Osteoblast (primary cell): ENCODE results near the gene AATK. TPM values are rescaled to one million over a fixed set of nuclear protein-coding genes. Genes with fewer than 3 reads are reported as not detected.

ENCODE experiments used
- DNase-seq: peaks from one replicate; pipeline ENCODE4 v3.0.0; 2011; ENCODE audit warnings: low spot score, mixed read lengths; ENCODE audit not compliant: insufficient read length; ENCODE audit errors: missing footprints
- H2AFZ ChIP-seq: 2 replicates; pipeline ENCODE4 v1.6.0; 2011; ENCODE audit warnings: mild to moderate bottlenecking, low read length
- H3K27ac ChIP-seq: 2 replicates; pipeline ENCODE4 v1.5.1; 2011; ENCODE audit warnings: mild to moderate bottlenecking, low read depth, low read length, moderate library complexity
- H3K27me3 ChIP-seq: 2 replicates; pipeline ENCODE4 v1.6.0; 2012; ENCODE audit warnings: mild to moderate bottlenecking, control low read depth, inconsistent platforms, low read length, moderate library complexity; ENCODE audit not compliant: insufficient read depth
- H3K36me3 ChIP-seq: 2 replicates; pipeline ENCODE4 v1.5.1; 2011; ENCODE audit warnings: mild to moderate bottlenecking, low read length, control low read depth, moderate library complexity; ENCODE audit not compliant: insufficient read depth
- H3K4me1 ChIP-seq: 2 replicates; pipeline ENCODE4 v1.5.1; 2011; ENCODE audit warnings: mild to moderate bottlenecking, low read length, control low read depth, moderate library complexity; ENCODE audit not compliant: insufficient read depth
- H3K4me2 ChIP-seq: 2 replicates; pipeline ENCODE4 v1.6.0; 2011; ENCODE audit warnings: mild to moderate bottlenecking, low read length; ENCODE audit not compliant: insufficient read depth
- H3K4me3 ChIP-seq: fragments of 200-600 bp; sonication (generic); 3 replicates; pipeline ENCODE4 v1.5.1; 2012; ENCODE audit warnings: mild to moderate bottlenecking, low read length, inconsistent platforms; ENCODE audit not compliant: insufficient read depth
- H3K79me2 ChIP-seq: 2 replicates; pipeline ENCODE4 v1.6.0; 2012; ENCODE audit warnings: mild to moderate bottlenecking, low read length, control low read depth, inconsistent platforms; ENCODE audit not compliant: insufficient read depth
- H3K9me3 ChIP-seq: 2 replicates; pipeline ENCODE4 v1.5.1; 2011; ENCODE audit warnings: low read depth, low read length, control low read depth
- H4K20me1 ChIP-seq: 2 replicates; pipeline ENCODE4 v1.6.0; 2012; ENCODE audit warnings: mild to moderate bottlenecking, low read length, control low read depth; ENCODE audit not compliant: insufficient read depth
- total RNA-seq: library from RNA; depleted of rRNA; stranded (reverse); fragments of >200 nt; gene quantifications from 2 replicates; pipeline ENCODE4 v1.2.3, GENCODE V29; 2012
- TF ChIP-seq, protein P1 (sequence below): IDR thresholded peaks from 2 replicates; pipeline ENCODE4 v1.5.1; 2011; ENCODE audit warnings: mild to moderate bottlenecking, low read depth, low read length, moderate library complexity; ENCODE audit errors: extremely low read depth

The AATK gene
- total RNA-seq, 1 donor = under 0.01 TPM

DNA sequence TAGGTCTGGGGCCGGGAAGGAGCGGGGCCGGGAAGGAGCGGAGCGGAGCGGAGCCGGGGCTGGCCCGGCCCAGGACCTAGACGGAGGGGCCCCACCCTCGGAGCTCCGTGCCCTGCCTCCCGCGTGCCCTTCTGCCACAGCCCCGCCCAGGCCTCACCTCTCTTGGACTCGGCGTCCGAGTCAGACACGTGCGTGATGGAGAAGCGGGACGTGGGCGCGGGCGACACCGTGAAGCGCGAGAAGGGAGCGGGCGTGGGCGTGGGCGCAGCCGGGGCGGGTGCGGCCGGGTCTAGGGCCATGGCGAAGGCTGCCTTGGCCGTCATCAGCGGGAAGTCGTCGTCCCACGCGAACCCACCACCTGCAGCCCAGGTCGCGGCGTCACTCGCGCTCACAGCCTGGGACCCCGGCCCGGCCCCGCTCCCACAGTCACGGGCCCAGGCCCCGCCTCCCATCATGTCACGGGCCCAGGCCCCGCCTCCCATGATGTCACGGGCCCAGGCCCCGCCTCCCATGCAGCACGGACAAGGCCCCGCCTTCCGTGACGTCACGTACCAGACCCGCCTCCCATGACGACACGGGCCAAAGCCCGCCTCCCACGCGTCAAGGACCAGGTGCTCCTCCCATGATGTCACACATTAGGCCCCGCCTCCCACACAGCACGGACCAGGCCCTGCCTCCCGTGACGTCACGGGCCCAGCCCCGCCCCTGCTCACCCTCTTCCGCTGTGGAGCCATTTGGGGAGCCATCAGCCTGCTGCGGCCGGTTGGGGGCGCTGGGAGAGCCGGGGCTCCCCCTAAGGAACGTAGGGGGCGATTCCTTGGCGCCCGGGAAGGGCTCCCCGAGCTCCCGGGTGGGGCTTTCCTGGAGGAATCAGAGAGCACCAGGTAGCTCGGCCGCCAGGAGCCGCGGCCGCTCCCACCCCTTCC is 46.5 kb downstream of the AATK start:
- H4K20me1 ChIP-seq = peaks cover 3% of the 10 kb centered on the region
- peak overlapping the region; percentile 66 for H3K4me3 ChIP-seq
- peak overlapping the region; percentile 41 for H2AFZ ChIP-seq
- H3K27ac ChIP-seq = no peak overlapping the region
- H3K36me3 ChIP-seq = no peaks in the 10 kb centered on the region
- H3K9me3 ChIP-seq = no peaks in the 10 kb centered on the region
- TF ChIP-seq, protein P1, sequence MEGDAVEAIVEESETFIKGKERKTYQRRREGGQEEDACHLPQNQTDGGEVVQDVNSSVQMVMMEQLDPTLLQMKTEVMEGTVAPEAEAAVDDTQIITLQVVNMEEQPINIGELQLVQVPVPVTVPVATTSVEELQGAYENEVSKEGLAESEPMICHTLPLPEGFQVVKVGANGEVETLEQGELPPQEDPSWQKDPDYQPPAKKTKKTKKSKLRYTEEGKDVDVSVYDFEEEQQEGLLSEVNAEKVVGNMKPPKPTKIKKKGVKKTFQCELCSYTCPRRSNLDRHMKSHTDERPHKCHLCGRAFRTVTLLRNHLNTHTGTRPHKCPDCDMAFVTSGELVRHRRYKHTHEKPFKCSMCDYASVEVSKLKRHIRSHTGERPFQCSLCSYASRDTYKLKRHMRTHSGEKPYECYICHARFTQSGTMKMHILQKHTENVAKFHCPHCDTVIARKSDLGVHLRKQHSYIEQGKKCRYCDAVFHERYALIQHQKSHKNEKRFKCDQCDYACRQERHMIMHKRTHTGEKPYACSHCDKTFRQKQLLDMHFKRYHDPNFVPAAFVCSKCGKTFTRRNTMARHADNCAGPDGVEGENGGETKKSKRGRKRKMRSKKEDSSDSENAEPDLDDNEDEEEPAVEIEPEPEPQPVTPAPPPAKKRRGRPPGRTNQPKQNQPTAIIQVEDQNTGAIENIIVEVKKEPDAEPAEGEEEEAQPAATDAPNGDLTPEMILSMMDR = no peak
- H3K27me3 ChIP-seq = peaks cover 7% of the 10 kb centered on the region
- H3K79me2 ChIP-seq = no peaks in the 10 kb centered on the region
- H3K4me2 ChIP-seq = peak overlapping the region; percentile 76
- DNase-seq = peak; percentile 100
- no peaks in the 10 kb centered on the region for H3K4me1 ChIP-seq

DNA sequence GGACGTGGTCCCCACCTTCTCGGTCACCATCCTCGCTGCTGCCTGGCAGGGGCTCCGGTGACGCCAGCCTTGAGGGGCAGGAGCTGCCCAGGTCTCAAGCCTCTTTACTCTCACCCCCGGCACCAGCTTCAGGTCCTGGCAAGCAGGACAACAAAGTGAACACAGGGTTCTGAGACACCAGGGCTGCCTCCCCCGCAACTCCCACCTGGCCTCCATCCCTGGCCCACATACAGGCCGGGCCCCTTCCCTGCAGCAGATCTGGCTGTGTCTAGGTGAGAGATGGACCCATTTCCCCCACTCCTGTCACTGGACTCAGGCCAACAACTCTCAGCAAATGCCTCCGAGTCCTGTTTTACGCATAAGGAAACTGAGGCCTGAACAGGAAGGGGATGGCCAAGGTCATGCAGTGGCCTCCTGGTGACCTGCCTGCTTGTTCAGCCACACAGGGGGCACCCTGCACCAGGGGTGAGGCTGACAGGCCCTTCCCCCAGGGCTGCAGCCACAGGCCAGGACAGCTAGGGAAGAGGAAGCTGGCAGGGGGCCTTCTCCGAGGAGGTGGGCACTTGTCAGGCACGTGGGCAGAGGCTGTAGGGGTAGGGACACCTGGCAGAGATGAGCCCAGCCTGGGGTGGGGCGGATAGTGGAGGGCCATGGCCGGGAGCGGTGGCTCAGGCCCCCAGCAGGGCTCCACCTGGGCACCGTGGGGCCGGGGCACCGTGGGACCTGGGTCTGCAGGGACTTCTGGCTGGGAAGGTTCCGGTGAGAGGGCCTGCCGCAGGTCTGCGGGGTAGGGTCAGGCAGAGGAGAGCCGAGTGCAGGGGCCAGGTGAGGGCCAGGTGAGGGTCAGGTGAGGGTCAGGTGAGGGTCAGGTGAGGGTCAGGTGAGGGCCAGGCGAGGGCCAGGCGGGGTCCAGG is 47.5 kb downstream of the AATK start:
- no peaks in the 10 kb centered on the region for H3K36me3 ChIP-seq
- H3K27ac ChIP-seq = no peak overlapping the region
- no peak overlapping the region for H2AFZ ChIP-seq
- peak overlapping the region; percentile 76 for H3K4me2 ChIP-seq
- TF ChIP-seq, protein P1 = no peak
- H3K27me3 ChIP-seq = peaks cover 7% of the 10 kb centered on the region
- peak overlapping the region; percentile 66 for H3K4me3 ChIP-seq
- H3K79me2 ChIP-seq = no peaks in the 10 kb centered on the region
- no peak for DNase-seq
- no peaks in the 10 kb centered on the region for H3K4me1 ChIP-seq
- no peaks in the 10 kb centered on the region for H3K9me3 ChIP-seq
- H4K20me1 ChIP-seq = peaks cover 3% of the 10 kb centered on the region

DNA sequence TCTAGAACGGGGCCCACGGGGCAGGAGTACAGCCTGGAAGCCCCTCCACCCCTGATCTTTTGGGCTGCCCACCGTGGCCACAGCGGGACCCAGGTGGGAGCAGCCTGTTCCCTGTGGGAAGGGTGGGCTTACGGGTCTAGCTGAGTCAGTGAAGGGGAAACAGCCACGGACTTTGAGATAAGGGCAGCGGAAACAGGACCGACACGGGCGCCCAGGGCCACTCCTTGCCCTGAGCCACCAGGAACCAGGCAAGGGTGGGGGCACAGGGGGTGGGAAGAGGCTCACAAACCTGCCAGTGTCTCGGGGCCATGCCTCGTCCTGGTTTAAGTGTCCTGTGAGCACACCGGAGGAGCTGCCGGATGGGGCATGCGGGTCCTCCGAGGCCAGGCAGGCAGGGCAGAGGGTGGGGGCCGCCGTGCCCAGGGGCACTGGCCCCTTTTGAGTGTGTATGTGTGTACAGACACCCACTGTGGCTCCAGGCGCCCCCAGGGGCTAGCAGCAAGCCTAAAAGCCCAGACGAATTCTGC is 48.3 kb downstream of the AATK start:
- Histone ChIP-seq H3K4me2 (no peak overlapping the region), H3K79me2 (no peaks in the 10 kb centered on the region), H4K20me1 (peaks cover 3% of the 10 kb centered on the region), H3K4me1 (no peaks in the 10 kb centered on the region), H3K27me3 (peaks cover 7% of the 10 kb centered on the region), H3K9me3 (no peaks in the 10 kb centered on the region), H3K36me3 (no peaks in the 10 kb centered on the region), H3K4me3 (no peak overlapping the region), H2AFZ (no peak overlapping the region), H3K27ac (no peak overlapping the region)
- TF ChIP-seq, protein P1 = no peak
- no peak for DNase-seq
